GM18507 (cell line): ENCODE data around the gene CYP26B1.

ENCODE experiments used
- DNase-seq: peaks from one replicate; pipeline ENCODE4 v3.0.0; 2011; ENCODE audit warnings: low read depth; ENCODE audit not compliant: insufficient read length; ENCODE audit errors: extremely low spot score
- FAIRE-seq: peaks from 2 replicates; lab custom pipeline; 2011; peaks lifted over from hg19 to GRCh38; lab: Jason Lieb, UNC

Gene CYP26B1

GRCh38 chr2:72131916-72132841 lies 15.5 kb downstream of the CYP26B1 start:
- no peak for DNase-seq
- no peak for FAIRE-seq

GRCh38 chr2:72131371-72131891 lies 16.2 kb downstream of the CYP26B1 start:
- FAIRE-seq (no peak), DNase-seq (no peak)

DNA sequence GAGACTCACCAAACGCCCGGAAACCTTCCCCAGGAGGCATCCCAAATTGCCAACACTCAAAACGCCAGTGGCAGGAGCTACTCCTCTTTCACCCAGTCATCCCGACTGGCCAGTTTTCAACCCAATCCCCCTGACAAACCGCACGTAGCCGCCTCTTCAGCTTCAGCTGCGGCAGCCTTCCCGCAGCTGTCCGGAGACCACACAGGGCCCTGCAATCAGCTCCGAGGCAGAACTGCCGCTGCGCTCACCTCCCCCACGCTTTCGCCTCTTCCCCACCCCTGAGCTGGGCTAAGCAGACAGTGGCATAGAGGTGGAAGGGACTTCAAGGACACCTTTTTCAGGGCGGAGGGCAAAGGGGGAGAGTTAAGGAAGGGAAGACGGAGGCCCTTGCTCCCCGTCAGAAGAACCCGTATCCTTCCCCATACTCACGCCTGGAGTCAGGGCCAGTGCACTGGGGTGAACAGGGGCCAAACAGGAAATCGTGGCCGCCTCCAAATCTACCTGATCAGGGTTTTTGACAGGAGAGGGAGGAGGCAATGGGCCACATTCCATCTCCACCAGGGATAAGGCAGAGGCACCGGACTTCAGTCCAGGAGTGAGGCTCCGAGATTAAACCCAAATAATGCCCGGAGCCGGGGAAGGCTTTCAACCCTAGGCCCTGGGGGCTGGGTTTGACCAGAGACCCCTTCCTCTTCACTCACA lies 16.9 kb downstream of the CYP26B1 start:
- FAIRE-seq (no peak), DNase-seq (no peak)

- no peak for DNase-seq
- no peak for FAIRE-seq
These were observed 17.9 kb downstream of the CYP26B1 start for GRCh38 chr2:72129681-72130340.

- FAIRE-seq = no peak
- DNase-seq = no peak
These were observed 18.8 kb downstream of the CYP26B1 start for GRCh38 chr2:72128843-72129227.

DNA sequence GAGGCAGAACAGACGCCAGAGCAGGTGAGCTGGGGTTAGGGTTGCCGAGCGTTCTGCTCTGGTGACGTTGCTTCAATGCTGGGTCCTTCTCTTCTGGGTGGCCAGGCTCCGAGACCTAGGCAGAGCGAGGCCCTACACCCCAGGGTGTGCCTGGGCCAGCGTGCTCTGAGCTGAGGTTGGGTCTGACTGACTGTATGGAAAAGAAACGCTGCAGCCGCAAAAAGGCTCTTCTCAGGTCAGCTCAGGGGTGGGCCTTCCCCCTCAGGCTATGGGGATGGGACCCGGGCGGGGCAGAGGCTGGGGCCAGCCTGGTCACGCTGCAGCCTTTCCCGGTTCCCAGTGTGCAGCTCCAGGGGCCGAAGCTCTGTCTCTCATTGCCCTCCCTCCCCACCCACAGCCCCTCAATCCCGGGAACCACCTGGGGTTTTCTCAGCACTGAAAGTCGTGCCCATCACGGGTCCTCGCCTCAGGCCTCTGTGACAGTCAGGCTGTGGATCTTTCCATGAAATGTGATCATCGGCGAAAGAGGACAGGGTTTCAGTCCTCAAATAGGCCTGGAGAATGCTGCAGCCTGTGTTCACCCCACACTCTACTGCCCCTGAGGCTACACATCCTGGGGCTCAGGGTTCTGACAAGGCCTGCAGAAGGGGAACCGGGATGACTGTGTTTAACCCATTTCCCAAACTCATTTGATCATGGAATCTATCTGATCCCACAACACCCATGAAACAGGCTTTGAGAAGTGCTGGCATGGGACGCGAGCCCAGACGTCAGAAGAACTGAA lies 19.4 kb downstream of the CYP26B1 start:
- FAIRE-seq = no peak

DNA sequence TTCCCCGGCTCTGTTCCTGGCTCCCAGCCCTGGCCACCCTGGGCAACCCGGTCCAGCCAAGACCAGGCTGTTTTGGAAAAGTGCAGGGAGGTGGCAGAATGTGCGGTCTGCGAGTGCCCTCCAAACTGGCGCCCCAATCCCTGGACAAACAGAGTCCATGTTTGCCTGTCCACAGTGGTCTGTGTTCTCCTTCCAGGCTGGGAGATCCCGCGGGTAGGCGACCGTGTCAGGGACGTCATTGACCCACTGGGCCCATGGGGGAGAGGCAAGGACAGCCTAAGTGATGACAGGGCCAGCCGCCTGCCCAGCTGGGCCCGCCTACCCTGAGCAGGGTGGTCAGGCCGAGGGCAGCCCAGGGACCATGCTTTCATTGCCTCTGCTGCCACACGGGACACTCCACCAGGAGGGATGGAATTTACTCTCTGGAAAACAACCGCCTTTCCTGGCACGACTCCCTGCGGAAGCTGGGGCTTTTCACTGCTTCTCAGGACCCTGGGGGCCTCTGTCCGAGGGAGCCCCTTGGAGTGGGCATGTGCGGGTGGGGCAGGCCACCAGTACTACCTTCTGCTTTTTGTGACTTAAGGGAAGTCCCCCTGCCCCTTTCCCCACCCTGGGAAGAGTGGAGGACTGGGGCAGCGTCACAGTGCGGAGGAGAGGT lies 20.1 kb downstream of the CYP26B1 start:
- DNase-seq = no peak
- FAIRE-seq = no peak

More for the DNA sequence above, 19.4 kb downstream of the CYP26B1 start:
- no peak for DNase-seq

GRCh38 chr2:72126186-72127100 lies 21.2 kb downstream of the CYP26B1 start:
- FAIRE-seq = no peak
- no peak for DNase-seq

- no peak for DNase-seq
- no peak for FAIRE-seq
These were observed 23.3 kb downstream of the CYP26B1 start for GRCh38 chr2:72124376-72124775.

DNA sequence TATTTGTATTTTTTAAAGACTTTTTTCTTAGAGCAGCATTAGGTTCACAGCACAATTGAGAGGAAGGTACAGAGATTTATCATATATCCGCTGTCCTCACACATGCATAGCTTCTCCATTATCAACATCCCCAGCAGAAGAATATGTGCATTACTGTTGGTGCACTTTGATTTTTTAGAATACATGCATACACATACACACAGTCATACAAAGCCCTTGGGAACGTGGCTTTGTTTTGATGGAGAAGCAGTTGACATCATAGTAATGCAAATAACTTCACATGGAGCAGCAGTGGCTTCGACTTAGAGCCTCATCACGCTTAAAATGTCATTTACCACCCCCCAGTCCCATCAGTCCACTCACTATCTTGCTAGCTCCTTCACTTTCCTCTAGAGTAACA lies 26.5 kb downstream of the CYP26B1 start:
- no peak for FAIRE-seq
- DNase-seq = no peak

GRCh38 chr2:72118951-72119350 lies 28.7 kb downstream of the CYP26B1 start:
- DNase-seq (no peak), FAIRE-seq (no peak)

DNA sequence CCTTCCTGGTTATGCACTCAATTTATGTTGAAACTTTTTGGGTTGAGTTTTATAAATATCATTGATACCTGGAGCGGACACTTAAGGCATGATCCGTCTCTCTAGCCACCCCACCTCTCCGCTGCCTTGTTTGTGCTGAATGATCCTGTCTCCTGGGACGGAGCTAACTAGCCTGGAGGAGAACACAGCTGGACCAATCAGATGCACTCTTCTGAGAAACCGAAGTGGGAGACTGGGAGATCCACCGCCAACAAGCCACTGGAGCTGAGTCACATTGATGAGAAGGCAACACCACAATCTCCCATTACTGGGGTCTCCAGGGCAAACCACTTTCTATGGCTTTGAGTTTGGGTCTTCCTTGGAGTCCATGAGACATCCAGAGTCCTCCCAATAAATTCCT lies 29.3 kb downstream of the CYP26B1 start:
- no peak for FAIRE-seq
- DNase-seq = no peak

GRCh38 chr2:72117718-72118117 lies 29.9 kb downstream of the CYP26B1 start:
- DNase-seq = no peak
- no peak for FAIRE-seq

DNA sequence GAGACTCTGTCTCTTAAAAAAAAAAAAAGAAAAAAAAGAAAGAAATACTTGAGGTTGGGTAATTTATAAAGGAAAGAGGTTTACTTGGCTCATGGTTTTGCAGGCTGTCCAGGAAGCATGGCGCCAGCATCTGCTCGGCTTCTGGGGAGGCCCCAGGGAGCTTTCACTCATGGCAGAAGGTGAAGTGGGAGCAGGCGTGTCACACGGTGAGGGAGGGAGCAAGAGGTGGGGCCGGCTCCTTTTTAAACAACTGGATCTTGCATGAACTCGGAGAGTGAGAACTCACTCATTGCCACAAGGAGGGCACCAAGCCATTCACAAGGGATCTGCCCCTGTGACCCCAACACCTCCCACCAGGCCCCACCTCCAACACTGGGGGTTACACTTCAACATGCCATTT lies 30.6 kb downstream of the CYP26B1 start:
- DNase-seq (no peak), FAIRE-seq (no peak)

- no peak for FAIRE-seq
- DNase-seq = no peak
These were observed 31.6 kb downstream of the CYP26B1 start for GRCh38 chr2:72116081-72116533.

DNA sequence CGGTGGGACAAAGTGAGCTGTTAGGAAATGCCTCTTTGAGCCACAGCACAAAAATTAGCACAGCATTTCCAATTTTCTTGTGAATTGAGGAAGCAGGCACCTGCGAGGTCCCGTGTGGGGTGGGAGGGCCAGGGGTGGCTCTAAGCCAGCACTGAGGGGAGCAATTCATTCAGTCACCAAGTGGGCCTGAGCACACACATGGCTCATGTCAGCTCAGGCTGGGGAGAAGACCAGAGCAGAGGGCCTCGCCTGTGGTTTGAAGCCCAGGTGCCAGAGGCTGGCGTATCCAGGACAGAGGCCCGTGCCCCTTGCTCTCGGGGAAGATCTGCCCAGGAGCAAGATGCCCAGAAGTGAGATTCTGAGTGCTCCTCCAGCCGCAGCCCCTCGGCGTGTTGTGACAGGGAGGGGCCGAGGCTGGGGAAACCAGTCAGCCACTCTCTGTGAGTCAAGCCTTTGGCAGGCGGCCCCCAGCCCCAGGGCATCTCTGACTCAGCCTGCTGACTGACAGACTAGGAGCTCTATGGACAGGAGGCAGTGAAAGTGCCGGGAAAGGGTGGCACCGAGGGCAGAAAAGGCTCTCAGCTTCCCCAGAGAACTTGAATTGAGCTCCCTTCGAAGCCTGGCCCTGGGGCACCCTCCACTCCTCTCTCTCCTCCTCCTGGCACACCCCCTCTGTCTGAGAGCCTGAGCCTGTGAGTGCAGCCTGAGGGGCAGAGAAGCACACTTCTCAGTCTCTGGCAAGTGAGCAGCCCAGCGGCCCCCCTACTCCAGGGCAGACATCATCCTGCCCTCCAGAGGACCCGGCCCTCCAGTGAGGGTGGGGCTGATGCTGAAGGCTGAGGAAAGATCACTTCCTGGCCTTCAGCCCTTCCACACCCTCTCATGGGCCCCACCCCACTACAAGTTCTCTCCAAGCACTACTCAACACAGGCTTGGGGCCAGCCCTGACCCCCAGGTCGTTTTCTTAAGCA lies 32.3 kb downstream of the CYP26B1 start:
- no peak for FAIRE-seq

GRCh38 chr2:72114693-72115051 lies 33.0 kb downstream of the CYP26B1 start:
- DNase-seq = no peak
- FAIRE-seq = no peak

More for the DNA sequence above, 32.3 kb downstream of the CYP26B1 start:
- no peak for DNase-seq
